Measurements from ENCODE around the gene SLC25A21. TPM values are rescaled to one million over a fixed set of nuclear protein-coding genes. Genes with fewer than 3 reads are reported as not detected.

Gene SLC25A21
- total and polyA plus RNA-seq, 4 experiments from 2014 or later: not detected

GRCh38 chr14:36835128-36835527, 337.3 kb downstream of the SLC25A21 start:
- H3K9me3 ChIP-seq (ENCODE audit: control insufficient read depth in 1 of 2, low read length in 2 of 2): no peaks in the 10 kb centered on the region
- no peaks in the 10 kb centered on the region for H3K4me1 ChIP-seq (ENCODE audit: insufficient read depth, low read length)
- Mint-ChIP-seq H3K4me1 (no peaks in the 10 kb centered on the region), H3K27me3 (no peaks in the 10 kb centered on the region), H3K27ac (no peak overlapping the region), H3K4me3 (no peak overlapping the region), H3K36me3 (no peaks in the 10 kb centered on the region), H3K9me3 (peaks cover 0 to 7% (median 2%) of the 10 kb centered on the region in 8 donors)
- intact Hi-C loops (cut with micrococcal nuclease): no loop called here
- no peak for DNase-seq
- CTCF ChIA-PET (ENCODE audit: partially characterized antibody): no interaction called here
- no peaks in the 10 kb centered on the region for H3K27me3 ChIP-seq (ENCODE audit: insufficient read depth, low read length)
- no peak overlapping the region for H3K27ac ChIP-seq (ENCODE audit: low read depth, low read length)
- POLR2A ChIA-PET (ENCODE audit: partially characterized antibody): no interaction called here
- H3K4me3 ChIP-seq (ENCODE audit: low read length in 2 of 2): no peak overlapping the region
- no peaks in the 10 kb centered on the region for H3K36me3 ChIP-seq (ENCODE audit: insufficient read depth, low read length)

- Mint-ChIP-seq H3K4me3 (no peak overlapping the region), H3K27ac (no peak overlapping the region), H3K36me3 (no peaks in the 10 kb centered on the region), H3K9me3 (peaks cover 0 to 10% (median 4%) of the 10 kb centered on the region in 8 donors), H3K27me3 (no peaks in the 10 kb centered on the region), H3K4me1 (no peaks in the 10 kb centered on the region)
- Histone ChIP-seq H3K9me3 (ENCODE audit: control insufficient read depth in 1 of 2, low read length in 2 of 2) (no peaks in the 10 kb centered on the region), H3K27me3 (ENCODE audit: insufficient read depth, low read length) (no peaks in the 10 kb centered on the region), H3K36me3 (ENCODE audit: insufficient read depth, low read length) (no peaks in the 10 kb centered on the region), H3K27ac (ENCODE audit: low read depth, low read length) (no peak overlapping the region), H3K4me3 (ENCODE audit: low read length in 2 of 2) (no peak overlapping the region), H3K4me1 (ENCODE audit: insufficient read depth, low read length) (no peaks in the 10 kb centered on the region)
- ChIA-PET POLR2A (ENCODE audit: partially characterized antibody) (no interaction called here), CTCF (ENCODE audit: partially characterized antibody) (no interaction called here)
- DNase-seq: no peak
- intact Hi-C loops (cut with micrococcal nuclease): no loop called here
Observed at GRCh38 chr14:36834293-36834692, 338.1 kb downstream of the SLC25A21 start.

- Mint-ChIP-seq H3K27me3 (no peaks in the 10 kb centered on the region), H3K4me1 (no peaks in the 10 kb centered on the region), H3K4me3 (no peak overlapping the region), H3K27ac (no peak overlapping the region), H3K36me3 (no peaks in the 10 kb centered on the region), H3K9me3 (peaks cover 0 to 14% (median 4%) of the 10 kb centered on the region in 8 donors)
- H3K4me1 ChIP-seq (ENCODE audit: insufficient read depth, low read length): no peaks in the 10 kb centered on the region
- no peak overlapping the region for H3K4me3 ChIP-seq (ENCODE audit: low read length in 2 of 2)
- no peak for DNase-seq
- H3K9me3 ChIP-seq (ENCODE audit: control insufficient read depth in 1 of 2, low read length in 2 of 2): no peaks in the 10 kb centered on the region
- no peak overlapping the region for H3K27ac ChIP-seq (ENCODE audit: low read depth, low read length)
- H3K27me3 ChIP-seq (ENCODE audit: insufficient read depth, low read length): no peaks in the 10 kb centered on the region
- no peaks in the 10 kb centered on the region for H3K36me3 ChIP-seq (ENCODE audit: insufficient read depth, low read length)
- intact Hi-C loops (cut with micrococcal nuclease): no loop called here
- CTCF ChIA-PET (ENCODE audit: partially characterized antibody): no interaction called here
- POLR2A ChIA-PET (ENCODE audit: partially characterized antibody): no interaction called here
Observed at GRCh38 chr14:36829547-36829946, 342.9 kb downstream of the SLC25A21 start.

- no peaks in the 10 kb centered on the region for H3K27me3 Mint-ChIP-seq
- no peak overlapping the region for H3K27ac Mint-ChIP-seq
- ChIA-PET POLR2A (ENCODE audit: partially characterized antibody) (no interaction called here), CTCF (ENCODE audit: partially characterized antibody) (no interaction called here)
- Histone ChIP-seq H3K4me1 (ENCODE audit: insufficient read depth, low read length) (no peaks in the 10 kb centered on the region), H3K27ac (ENCODE audit: low read depth, low read length) (no peak overlapping the region), H3K27me3 (ENCODE audit: insufficient read depth, low read length) (no peaks in the 10 kb centered on the region), H3K4me3 (ENCODE audit: low read length in 2 of 2) (no peak overlapping the region), H3K36me3 (ENCODE audit: insufficient read depth, low read length) (no peaks in the 10 kb centered on the region), H3K9me3 (ENCODE audit: control insufficient read depth in 1 of 2, low read length in 2 of 2) (no peaks in the 10 kb centered on the region)
- H3K36me3 Mint-ChIP-seq: no peaks in the 10 kb centered on the region
- no peak for DNase-seq
- peaks cover 0 to 13% (median 4%) of the 10 kb centered on the region in 8 donors for H3K9me3 Mint-ChIP-seq
- no peaks in the 10 kb centered on the region for H3K4me1 Mint-ChIP-seq
- no peak overlapping the region for H3K4me3 Mint-ChIP-seq
- intact Hi-C loops (cut with micrococcal nuclease): no loop called here
Observed at GRCh38 chr14:36827861-36828260, 344.5 kb downstream of the SLC25A21 start.

GRCh38 chr14:36826614-36827013, 345.8 kb downstream of the SLC25A21 start:
- no peaks in the 10 kb centered on the region for H3K27me3 Mint-ChIP-seq
- Histone ChIP-seq H3K4me1 (ENCODE audit: insufficient read depth, low read length) (no peaks in the 10 kb centered on the region), H3K36me3 (ENCODE audit: insufficient read depth, low read length) (no peaks in the 10 kb centered on the region), H3K27ac (ENCODE audit: low read depth, low read length) (no peak overlapping the region), H3K4me3 (ENCODE audit: low read length in 2 of 2) (no peak overlapping the region), H3K9me3 (ENCODE audit: control insufficient read depth in 1 of 2, low read length in 2 of 2) (no peaks in the 10 kb centered on the region), H3K27me3 (ENCODE audit: insufficient read depth, low read length) (no peaks in the 10 kb centered on the region)
- H3K4me1 Mint-ChIP-seq: no peaks in the 10 kb centered on the region
- CTCF ChIA-PET (ENCODE audit: partially characterized antibody): no interaction called here
- H3K27ac Mint-ChIP-seq: no peak overlapping the region
- peaks cover 0 to 13% (median 4%) of the 10 kb centered on the region in 8 donors for H3K9me3 Mint-ChIP-seq
- intact Hi-C loops (cut with micrococcal nuclease): no loop called here
- POLR2A ChIA-PET (ENCODE audit: partially characterized antibody): no interaction called here
- H3K36me3 Mint-ChIP-seq: no peaks in the 10 kb centered on the region
- no peak for DNase-seq
- no peak overlapping the region for H3K4me3 Mint-ChIP-seq

GRCh38 chr14:36824854-36825253, 347.6 kb downstream of the SLC25A21 start:
- CTCF ChIA-PET (ENCODE audit: partially characterized antibody): no interaction called here
- no peaks in the 10 kb centered on the region for H3K4me1 ChIP-seq (ENCODE audit: insufficient read depth, low read length)
- POLR2A ChIA-PET (ENCODE audit: partially characterized antibody): no interaction called here
- no peak overlapping the region for H3K4me3 ChIP-seq (ENCODE audit: low read length in 2 of 2)
- H3K9me3 ChIP-seq (ENCODE audit: control insufficient read depth in 1 of 2, low read length in 2 of 2): no peaks in the 10 kb centered on the region
- Mint-ChIP-seq H3K27me3 (no peaks in the 10 kb centered on the region), H3K27ac (no peak overlapping the region), H3K4me3 (no peak overlapping the region), H3K36me3 (no peaks in the 10 kb centered on the region), H3K4me1 (no peaks in the 10 kb centered on the region), H3K9me3 (peaks cover 0 to 13% (median 4%) of the 10 kb centered on the region in 8 donors)
- no peaks in the 10 kb centered on the region for H3K36me3 ChIP-seq (ENCODE audit: insufficient read depth, low read length)
- H3K27me3 ChIP-seq (ENCODE audit: insufficient read depth, low read length): no peaks in the 10 kb centered on the region
- intact Hi-C loops (cut with micrococcal nuclease): no loop called here
- no peak for DNase-seq
- H3K27ac ChIP-seq (ENCODE audit: low read depth, low read length): no peak overlapping the region

GRCh38 chr14:36823651-36824050, 348.8 kb downstream of the SLC25A21 start:
- Mint-ChIP-seq H3K4me1 (no peaks in the 10 kb centered on the region), H3K36me3 (no peaks in the 10 kb centered on the region), H3K9me3 (peaks cover 0 to 8% (median 2%) of the 10 kb centered on the region in 8 donors), H3K4me3 (no peak overlapping the region), H3K27ac (no peak overlapping the region), H3K27me3 (no peaks in the 10 kb centered on the region)
- ChIA-PET CTCF (ENCODE audit: partially characterized antibody) (no interaction called here), POLR2A (ENCODE audit: partially characterized antibody) (no interaction called here)
- no peaks in the 10 kb centered on the region for H3K36me3 ChIP-seq (ENCODE audit: insufficient read depth, low read length)
- no peaks in the 10 kb centered on the region for H3K27me3 ChIP-seq (ENCODE audit: insufficient read depth, low read length)
- no peak overlapping the region for H3K27ac ChIP-seq (ENCODE audit: low read depth, low read length)
- no peaks in the 10 kb centered on the region for H3K9me3 ChIP-seq (ENCODE audit: control insufficient read depth in 1 of 2, low read length in 2 of 2)
- H3K4me1 ChIP-seq (ENCODE audit: insufficient read depth, low read length): no peaks in the 10 kb centered on the region
- intact Hi-C loops (cut with micrococcal nuclease): no loop called here
- H3K4me3 ChIP-seq (ENCODE audit: low read length in 2 of 2): no peak overlapping the region
- no peak for DNase-seq

- POLR2A ChIA-PET (ENCODE audit: partially characterized antibody): no interaction called here
- no peaks in the 10 kb centered on the region for H3K4me1 Mint-ChIP-seq
- no peaks in the 10 kb centered on the region for H3K36me3 Mint-ChIP-seq
- H3K27ac Mint-ChIP-seq: no peak overlapping the region
- H3K9me3 Mint-ChIP-seq: peaks cover 0 to 4% (median under 1%) of the 10 kb centered on the region in 8 donors
- CTCF ChIA-PET (ENCODE audit: partially characterized antibody): no interaction called here
- no peaks in the 10 kb centered on the region for H3K4me1 ChIP-seq (ENCODE audit: insufficient read depth, low read length)
- H3K27me3 ChIP-seq (ENCODE audit: insufficient read depth, low read length): no peaks in the 10 kb centered on the region
- no peaks in the 10 kb centered on the region for H3K27me3 Mint-ChIP-seq
- H3K4me3 ChIP-seq (ENCODE audit: low read length in 2 of 2): no peak overlapping the region
- DNase-seq: no peak
- intact Hi-C loops (cut with micrococcal nuclease): no loop called here
- H3K9me3 ChIP-seq (ENCODE audit: control insufficient read depth in 1 of 2, low read length in 2 of 2): no peaks in the 10 kb centered on the region
- H3K4me3 Mint-ChIP-seq: no peak overlapping the region
- no peaks in the 10 kb centered on the region for H3K36me3 ChIP-seq (ENCODE audit: insufficient read depth, low read length)
- H3K27ac ChIP-seq (ENCODE audit: low read depth, low read length): no peak overlapping the region
Observed at GRCh38 chr14:36822685-36823084, 349.7 kb downstream of the SLC25A21 start.
